Measurements from ENCODE around the gene CSRNP3. TPM values are rescaled to one million over a fixed set of nuclear protein-coding genes. Genes with fewer than 3 reads are reported as not detected.

Gene CSRNP3
- polyA plus RNA-seq, 4 donors = 9.4 to 15.4 (median 12.2) TPM

DNA sequence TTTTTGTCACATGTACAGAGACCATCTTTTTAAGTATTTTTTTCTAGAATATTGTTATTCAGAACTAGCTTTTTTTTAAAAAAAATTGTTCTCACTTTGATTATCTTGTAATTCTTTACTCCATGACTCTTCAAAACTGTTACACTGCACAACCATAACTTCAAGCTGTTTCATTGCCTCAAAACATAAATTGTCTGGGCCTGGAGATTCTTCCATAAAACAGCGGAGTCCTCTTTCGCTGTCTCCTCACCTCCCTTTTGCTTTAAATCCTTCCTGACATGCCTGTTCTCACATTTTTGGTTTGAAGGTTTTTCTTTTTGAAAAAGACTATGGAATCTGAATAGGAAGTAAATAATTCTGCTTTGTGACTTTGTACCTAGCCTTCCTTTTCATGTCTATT lies 197.9 kb downstream of the CSRNP3 start:
- no peak for DNase-seq (ENCODE audit: low read depth in 4 of 4, low spot score in 3 of 4)

DNA sequence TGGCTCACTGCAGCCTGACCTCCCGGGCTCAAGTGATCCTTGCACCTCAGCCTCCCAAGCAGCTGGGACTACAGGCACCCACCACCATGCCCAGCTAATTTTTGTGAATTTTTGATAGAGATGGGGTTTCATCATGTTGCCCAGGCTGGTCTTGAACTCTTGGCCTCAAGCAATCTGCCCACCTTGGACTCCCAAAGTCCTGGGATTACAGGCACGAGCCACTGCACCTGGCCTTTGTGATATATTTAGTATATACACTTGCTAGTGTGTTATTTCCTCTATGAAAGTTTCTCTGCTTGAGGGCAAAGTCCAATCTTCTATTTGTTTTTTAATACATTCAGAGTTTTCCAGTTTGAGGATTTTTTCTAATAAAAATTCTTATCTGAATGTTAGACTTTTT lies 205.3 kb downstream of the CSRNP3 start:
- no peak for DNase-seq (ENCODE audit: low read depth in 4 of 4, low spot score in 3 of 4)

DNA sequence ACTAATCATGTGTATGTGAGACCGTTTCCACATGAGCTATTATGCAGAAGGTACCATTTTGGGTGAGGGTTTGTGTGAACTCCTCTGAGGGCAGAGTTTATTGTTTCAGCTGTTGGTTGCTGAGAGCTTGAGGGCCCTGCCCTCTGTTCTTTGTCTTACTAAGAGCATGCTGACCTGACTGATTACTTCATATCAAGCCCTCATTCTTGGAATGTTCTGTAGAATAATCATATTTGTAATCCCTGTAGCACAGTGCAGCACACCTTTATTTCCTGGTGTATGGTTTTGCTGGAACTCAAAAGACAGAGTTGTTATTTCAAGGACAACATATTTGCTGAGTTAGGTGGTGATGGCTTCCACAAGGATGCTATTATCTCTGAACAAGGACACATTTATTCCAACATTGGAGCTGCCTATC lies 206.1 kb downstream of the CSRNP3 start:
- no peak for DNase-seq (ENCODE audit: low read depth in 4 of 4, low spot score in 3 of 4)

DNA sequence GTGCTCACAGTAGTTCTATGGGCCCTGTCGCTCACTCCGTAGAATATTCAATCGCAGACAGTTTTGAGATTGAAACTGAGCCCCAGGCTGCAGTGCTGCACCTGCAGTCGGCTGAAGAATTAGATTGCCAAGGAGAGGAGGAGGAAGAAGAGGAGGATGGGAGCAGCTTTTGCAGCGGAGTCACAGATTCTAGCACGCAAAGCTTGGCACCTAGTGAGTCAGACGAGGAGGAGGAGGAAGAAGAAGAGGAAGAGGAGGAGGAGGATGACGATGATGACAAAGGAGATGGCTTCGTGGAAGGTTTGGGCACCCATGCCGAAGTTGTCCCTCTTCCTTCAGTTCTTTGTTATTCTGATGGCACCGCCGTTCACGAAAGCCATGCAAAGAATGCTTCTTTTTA lies 209.4 kb downstream of the CSRNP3 start:
- no peak for DNase-seq (ENCODE audit: low read depth in 4 of 4, low spot score in 3 of 4)

DNA sequence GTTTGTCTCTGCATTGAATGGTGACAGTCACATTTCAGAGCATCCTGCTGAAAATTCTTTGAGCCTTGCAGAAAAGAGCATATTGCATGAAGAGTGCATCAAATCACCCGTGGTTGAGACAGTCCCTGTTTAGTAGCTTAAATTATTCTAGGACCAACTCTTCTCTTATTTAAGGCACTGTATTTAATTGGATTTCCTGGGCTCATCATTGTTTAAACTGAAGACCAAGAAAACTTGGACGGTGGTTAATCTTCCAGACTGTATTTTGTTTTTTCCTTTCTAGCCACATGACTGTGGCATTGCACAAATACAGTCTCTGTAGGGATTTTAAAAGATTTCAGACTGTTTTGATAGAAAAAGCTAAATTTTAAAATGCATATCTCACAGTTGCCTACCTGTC lies 210.1 kb downstream of the CSRNP3 start:
- DNase-seq (ENCODE audit: low read depth in 4 of 4, low spot score in 3 of 4) = no peak

DNA sequence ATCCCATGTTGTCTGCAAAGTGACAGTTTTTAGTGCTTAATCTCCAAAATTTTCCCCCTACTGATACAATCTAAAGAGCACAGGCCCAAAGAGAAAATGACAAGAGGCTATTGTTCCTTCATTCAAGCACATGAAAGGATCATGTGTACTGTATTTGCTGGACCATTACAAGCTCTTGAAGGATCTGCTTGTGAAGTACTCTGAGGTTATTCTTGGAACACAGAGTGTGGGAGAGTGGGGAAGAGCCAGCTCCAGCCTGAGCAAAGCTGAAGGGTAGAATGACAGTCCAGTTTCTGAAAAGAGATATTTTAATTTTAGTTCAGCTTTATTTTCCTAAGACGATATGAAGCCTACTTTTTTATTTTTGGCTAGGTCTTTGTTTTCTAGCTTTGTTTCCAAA lies 212.3 kb downstream of the CSRNP3 start:
- DNase-seq (ENCODE audit: low read depth in 4 of 4, low spot score in 3 of 4) = no peak

DNA sequence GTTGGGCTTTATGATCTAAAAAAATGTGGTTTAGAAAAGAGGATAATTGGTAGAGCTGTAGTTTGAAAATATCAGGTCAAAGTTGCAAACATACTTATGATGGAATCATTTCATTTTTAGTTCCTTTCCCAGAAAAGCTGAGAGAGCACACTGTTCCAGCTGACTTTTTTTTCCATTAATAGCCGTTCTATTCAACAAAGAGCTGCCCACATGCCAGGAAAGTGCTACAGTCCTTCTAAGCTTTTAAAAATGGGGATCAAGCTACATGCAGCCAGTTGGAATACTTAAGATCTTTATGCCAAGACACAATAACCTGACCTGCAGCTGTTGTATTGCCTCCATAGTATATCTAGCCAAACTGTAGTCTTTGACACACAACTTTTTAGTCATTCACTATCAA lies 213.0 kb downstream of the CSRNP3 start:
- DNase-seq (ENCODE audit: low read depth in 4 of 4, low spot score in 3 of 4) = no peak

DNA sequence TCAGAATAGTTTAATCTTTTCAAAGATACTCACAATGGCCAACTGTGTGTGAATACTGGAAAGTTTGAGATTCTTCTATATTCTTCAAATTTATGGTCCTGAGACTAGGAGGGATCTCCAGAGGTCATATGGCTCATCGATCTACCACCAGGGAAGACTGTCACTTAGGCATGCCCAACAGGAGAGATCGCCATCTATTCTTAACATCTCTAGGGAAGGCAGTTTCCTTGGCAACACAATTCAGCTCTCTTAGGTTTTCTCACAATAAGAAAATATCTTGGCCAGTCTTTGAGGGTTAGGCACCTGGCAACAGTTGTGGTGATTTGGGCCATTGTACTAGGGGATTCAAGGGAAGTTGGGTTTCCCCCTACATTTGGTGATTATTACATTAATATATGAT lies 217.3 kb downstream of the CSRNP3 start:
- DNase-seq (ENCODE audit: low read depth in 4 of 4, low spot score in 3 of 4) = no peak

DNA sequence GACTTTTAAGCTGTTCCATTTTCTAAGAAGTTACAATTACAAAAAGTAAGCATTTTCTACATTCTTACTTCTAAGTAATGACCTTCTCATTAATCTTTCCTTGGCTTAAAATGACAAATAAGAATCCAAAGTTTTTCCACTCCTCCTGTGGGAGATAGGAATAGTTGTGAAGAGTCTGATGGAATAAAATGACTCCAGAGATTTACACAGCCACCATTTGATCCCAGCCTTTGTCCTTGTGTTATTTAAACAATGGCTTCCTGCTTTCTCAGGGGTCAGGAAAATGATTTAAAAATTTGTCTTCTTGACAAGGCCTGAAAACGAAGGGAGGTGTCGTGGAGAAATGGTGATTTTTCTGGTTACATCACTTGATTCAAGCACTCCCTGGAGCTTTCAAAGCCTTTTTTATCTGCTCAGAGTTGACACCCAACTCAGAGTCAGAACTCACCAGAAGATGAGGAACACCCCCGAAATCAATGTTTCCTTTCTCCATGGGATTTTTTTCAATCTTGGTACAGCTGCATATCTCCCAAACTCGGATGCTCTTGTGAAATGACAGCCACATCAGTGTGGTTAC lies 218.0 kb downstream of the CSRNP3 start:
- DNase-seq (ENCODE audit: low read depth in 4 of 4, low spot score in 3 of 4) = no peak

DNA sequence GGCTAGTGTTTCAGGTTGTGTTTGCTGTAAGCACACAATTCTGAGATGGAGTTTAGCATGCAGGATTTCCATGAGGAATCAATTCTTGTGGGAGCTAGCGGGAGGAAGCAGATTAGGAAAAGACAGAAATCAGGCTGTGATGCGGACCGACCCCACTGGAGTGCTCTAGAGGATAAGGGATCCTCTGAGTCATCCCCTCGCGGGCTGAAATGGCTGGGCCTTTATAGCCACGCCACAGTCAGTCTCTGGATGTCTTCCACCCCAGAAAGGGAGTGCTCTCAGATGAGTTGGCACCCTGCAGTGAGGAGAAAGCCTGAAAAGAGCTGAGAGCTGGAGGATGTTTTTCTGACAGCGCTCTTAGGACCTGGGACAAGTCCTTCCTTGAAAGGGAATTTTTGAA lies 222.1 kb downstream of the CSRNP3 start:
- no peak for DNase-seq (ENCODE audit: low read depth in 4 of 4, low spot score in 3 of 4)

DNA sequence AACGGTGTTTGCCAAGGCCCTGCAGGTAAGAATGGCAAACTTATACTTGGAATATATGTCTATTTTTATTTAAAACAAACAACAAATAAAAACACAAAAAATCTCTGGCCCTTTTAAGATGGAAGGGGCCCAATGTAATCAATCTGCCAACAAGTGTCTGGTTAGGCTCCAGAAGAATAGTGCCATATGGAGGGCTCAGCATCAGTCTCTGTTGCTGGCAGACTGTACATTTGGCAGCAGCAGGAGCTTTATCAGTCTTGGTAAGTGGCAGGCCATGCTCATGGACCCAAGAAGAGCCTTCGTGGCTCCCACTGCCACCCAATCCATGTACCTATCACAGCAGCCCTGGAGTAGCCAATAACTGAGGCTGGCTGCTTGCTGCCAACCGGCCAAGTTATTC lies 223.4 kb downstream of the CSRNP3 start:
- DNase-seq (ENCODE audit: low read depth in 4 of 4, low spot score in 3 of 4) = no peak

DNA sequence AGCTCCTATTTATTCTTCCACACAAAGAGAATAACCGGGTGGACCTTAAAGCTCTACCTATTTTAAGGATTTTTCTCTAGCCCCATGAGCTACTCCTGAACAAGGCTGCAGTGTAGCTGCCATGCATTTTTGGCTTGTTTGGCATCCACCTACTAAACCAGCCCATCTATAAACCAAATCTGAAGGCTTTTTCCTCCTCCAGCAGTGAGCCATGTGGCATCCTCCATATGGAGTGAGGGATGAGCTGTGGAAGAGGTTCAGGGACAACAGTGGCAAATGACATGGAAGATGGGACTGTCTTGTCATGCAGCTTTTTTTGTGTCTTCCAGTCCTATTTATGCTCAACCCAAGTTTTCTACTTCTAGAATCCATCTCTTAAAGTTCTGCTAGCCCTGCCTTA lies 224.3 kb downstream of the CSRNP3 start:
- no peak for DNase-seq (ENCODE audit: low read depth in 4 of 4, low spot score in 3 of 4)

DNA sequence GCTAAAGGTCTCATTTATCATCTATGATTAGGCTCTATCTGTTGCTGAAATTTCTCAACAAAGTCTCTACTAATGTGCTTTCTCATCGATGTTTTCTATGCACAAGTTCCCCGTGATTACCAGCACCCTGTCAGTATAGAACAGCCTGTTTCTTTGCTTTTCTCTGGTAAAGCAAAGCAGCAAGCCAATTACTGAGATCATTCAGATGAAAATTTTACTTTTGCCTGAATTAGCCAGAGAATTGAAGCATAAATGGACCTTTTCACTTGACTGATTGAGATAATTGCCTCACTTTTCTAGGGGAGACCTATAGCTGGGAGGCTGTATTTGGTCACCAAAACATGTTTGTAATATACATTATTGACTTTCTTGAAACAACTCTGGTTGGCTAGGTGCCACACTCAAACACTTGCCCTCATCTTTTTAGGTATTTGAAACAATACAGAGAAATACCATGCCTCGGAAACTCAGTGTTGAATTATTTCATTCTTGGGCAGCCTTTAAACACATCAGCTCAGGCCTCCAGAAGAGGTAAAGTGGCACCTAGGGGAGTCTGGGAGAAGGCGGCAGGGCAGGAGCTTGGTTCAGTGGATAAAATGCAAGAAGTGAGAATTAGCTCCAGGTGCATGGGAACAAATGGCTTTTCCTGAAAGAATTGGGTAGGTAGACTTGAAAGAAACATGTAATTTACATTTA lies 228.4 kb downstream of the CSRNP3 start:
- no peak for DNase-seq (ENCODE audit: low read depth in 4 of 4, low spot score in 3 of 4)

DNA sequence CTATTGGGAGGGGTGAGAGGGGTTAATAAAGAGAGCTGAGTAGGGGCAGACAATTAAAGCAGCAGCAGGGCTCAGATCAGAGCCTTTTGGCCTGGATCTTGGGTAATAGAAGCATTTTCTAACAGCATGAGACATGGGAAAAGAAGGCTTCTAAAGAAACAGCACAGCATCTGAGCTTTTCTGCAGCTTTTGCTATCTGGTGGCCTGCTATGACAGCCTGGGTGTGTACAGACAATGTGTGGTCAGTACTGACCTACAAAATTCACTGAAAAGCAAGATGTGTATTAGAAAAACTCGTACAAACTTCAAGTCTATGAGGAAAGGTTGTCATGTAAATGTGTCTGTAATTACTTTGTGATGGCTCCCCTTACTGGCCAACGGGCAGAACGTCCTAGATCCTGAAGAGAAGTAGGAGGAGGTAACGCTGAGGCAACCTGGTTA lies 229.0 kb downstream of the CSRNP3 start:
- peak in 2 of 4 donors; percentile 27 to 32 for DNase-seq (ENCODE audit: low read depth in 4 of 4, low spot score in 3 of 4)

DNA sequence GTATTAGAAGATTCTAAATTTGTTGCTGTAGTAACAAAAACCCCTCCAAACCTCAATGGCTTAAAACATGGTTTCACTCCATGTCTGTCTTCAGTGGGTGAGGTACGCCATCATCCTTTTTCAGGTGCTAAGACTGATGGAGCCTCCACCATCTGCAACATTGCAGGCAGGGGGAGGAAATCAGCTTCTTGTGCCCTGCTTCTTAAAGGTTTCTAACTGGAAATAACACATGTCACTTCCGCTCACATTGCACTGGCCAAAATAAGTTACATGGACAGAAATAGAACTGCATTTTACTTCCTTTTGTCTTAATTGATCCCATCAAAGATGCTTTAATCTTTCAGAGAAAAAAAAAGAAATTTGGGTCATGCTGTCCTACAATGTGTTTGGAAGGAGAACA lies 230.4 kb downstream of the CSRNP3 start:
- no peak for DNase-seq (ENCODE audit: low read depth in 4 of 4, low spot score in 3 of 4)

DNA sequence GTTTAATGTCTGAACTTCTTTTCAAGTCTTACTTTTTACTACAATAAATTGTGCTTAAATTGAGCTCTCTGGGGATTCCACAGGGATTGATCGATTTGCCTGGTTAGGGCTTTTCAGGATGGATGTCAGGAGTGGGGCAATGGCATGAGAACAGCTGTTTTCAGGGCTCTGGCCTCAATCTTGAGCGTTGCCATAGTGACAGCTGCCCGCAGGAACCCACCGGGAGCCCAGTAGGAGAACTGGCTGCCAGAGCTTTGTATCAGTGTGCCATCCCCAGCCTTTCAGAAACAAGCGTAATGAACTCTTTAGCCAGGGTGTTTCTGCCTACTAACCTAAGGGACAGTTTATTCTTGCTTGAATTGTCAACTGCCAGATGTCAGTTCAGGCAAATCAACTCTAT lies 231.0 kb downstream of the CSRNP3 start:
- no peak for DNase-seq (ENCODE audit: low read depth in 4 of 4, low spot score in 3 of 4)

DNA sequence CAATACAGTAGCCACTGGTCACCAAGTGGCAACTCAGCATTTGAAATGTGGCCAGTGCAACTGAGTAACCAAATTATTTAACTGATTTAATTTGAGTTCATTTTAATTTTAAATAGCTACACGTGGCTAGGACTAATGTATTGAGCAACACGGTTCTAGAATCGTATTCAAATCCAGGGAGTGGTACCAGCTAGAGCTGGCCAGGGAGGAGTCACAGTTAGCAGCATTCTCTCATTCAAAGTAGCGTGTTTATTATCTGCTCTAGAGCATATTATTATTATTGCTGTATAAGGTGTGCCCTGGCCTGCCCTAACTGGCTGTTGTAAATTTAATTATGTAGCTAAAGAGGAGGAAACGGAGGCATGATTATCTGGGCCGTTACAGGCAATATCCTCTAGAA lies 231.6 kb downstream of the CSRNP3 start:
- DNase-seq (ENCODE audit: low read depth in 4 of 4, low spot score in 3 of 4) = no peak

DNA sequence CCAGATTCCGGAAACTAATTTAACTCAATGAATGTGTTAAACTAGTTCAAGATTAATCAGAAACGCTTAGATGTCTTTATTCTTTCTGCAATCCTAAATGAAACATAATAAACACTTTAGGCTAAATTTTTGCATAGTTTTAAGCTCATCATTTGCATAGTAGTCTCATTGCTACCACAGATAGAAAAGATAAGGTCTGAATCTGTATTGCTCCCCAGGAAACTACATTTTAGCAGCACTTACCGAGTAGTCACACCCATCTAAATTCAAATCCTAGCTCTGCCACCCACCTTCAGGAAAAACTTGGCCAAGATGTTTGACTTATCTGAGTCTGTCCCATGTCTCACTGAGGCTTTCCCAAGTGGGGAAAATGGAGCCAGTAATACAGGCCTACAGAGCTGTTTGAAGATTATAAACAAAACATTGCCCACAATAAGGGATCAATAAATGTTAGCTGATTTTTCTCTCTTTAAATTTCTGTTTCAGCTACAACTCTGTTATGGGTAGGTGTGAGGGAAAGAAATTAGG lies 237.5 kb downstream of the CSRNP3 start:
- no peak for DNase-seq (ENCODE audit: low read depth in 4 of 4, low spot score in 3 of 4)

DNA sequence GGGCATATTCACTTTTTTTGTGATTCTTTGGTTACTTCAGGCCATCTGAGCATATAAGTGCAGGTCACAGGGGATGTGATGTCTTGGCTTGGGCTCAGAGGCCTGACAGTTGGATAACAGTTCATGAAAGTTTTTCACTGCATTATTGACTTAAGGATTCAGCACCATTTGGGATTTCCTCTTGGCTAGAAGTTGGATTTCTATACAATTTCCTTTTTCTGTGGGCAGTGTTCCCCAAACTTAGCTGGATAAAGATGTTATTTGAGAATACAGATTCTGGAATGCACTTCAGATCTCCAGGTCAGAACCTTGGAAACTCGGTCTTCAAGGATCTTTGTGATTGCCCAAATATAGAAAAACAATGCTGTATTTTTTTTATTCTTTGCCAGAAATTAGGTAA lies 246.6 kb downstream of the CSRNP3 start:
- no peak for DNase-seq (ENCODE audit: low read depth in 4 of 4, low spot score in 3 of 4)

DNA sequence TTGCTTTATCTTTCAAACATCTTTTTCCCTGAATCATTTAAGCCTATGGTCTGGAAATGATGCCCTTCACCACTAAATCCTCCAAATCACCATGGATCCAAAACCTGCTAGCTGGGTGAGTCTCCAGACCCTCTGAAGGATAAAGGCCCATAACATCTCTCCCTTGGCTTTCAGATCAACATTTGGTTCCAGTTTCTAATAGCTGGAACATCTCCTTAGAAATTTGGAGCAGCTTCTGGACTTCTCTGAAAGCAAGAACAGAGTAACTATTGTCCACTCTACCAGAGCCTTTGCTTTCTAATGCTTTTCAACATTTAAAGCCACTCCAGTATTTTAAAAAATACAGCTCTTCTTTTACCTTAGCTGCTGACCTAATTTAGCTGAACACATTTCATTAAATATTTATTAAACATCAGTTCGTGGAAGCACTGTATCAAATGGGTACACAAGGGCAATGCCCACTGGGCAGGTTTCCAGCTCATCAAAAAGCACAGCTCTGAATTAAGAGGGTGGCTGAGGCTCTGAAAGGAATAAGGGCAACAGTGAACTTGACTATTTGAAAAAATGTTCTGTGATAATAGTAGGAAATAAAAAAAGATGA lies 249.2 kb downstream of the CSRNP3 start:
- no peak for DNase-seq (ENCODE audit: low read depth in 4 of 4, low spot score in 3 of 4)

DNA sequence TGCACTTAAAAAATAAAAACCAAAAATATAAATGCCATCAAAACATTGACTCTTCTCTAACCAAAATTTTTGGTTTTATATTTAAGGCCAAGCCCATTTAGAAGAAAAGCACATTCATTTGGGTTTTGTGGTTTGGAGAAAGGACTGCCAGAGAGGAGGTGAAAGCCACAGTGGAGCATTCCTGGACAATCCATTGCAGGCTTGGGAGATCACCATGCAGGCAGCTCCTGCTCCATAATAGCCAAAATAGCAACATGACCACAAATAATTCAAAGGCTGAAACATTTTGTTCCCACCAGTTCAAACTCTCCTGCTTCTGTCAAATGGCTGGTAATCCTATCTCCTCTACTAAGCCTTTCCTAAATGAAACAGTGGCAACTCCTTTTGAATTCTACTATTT lies 251.0 kb downstream of the CSRNP3 start:
- no peak for DNase-seq (ENCODE audit: low read depth in 4 of 4, low spot score in 3 of 4)

DNA sequence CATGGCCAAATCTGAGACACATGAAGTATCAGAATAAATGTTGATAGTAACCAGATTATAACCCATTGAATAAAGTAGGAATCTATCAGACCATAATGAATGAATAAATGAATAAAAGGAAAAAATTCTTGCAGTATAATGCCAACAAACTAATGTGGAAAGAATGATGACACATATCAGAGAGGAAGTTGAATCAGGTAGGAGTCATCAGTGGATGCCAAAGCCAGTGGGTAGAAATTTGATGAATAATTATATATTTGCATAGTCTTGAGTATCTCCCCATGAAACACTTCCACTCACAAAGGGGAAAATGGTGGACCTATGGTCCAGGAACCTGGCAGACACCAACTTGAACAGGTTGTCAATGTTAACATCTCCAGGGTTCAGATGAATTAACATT lies 255.9 kb downstream of the CSRNP3 start:
- no peak for DNase-seq (ENCODE audit: low read depth in 4 of 4, low spot score in 3 of 4)
